Aorta (tissue), 5 donors: ENCODE measurements around the gene PTPMT1. TPM values are rescaled to one million over a fixed set of nuclear protein-coding genes. Genes with fewer than 3 reads are reported as not detected.

Experiments
- ATAC-seq: fragments of 200-7000 bp; cut with Tn5 transposase; one replicate; pipeline ENCODE4 v1.9.1; 2022; ENCODE audit warnings: moderate library complexity; ENCODE audit not compliant: low FRiP score
- DNase-seq, 2 donors: peaks; one replicate each; pipeline ENCODE4 v3.0.0-alpha.2; 2020
- H3K27ac ChIP-seq, 2 donors: one replicate each; pipeline ENCODE4 v1.5.1; 2013; ENCODE audit warnings: low read length in 2 of 2, mild to moderate bottlenecking in 2 of 2, moderate library complexity in 2 of 2, control low read depth in 1 of 2, inconsistent platforms in 1 of 2, low read depth in 1 of 2
- H3K27me3 ChIP-seq, 2 donors: one replicate each; pipeline ENCODE4 v1.6.1; 2013; ENCODE audit warnings: control low read depth in 1 of 2, low read length in 1 of 2, mild to moderate bottlenecking in 1 of 2, moderate library complexity in 1 of 2; ENCODE audit not compliant: insufficient read depth in 2 of 2, control insufficient read depth in 1 of 2
- H3K36me3 ChIP-seq, 2 donors: one replicate each; pipeline ENCODE4 v1.6.1; 2013; ENCODE audit warnings: control low read depth in 1 of 2, low read length in 1 of 2, mild to moderate bottlenecking in 1 of 2; ENCODE audit not compliant: insufficient read depth in 2 of 2, control insufficient read depth in 1 of 2
- H3K4me1 ChIP-seq, 2 donors: one replicate each; pipeline ENCODE4 v1.6.1; 2013; ENCODE audit warnings: low read length in 2 of 2, control low read depth in 1 of 2, mild to moderate bottlenecking in 1 of 2, moderate library complexity in 1 of 2; ENCODE audit not compliant: insufficient read depth in 2 of 2, control insufficient read depth in 1 of 2
- H3K4me3 ChIP-seq, 2 donors: one replicate each; pipeline ENCODE4 v1.5.1; 2013; ENCODE audit warnings: low read length in 2 of 2, control low read depth in 1 of 2, mild to moderate bottlenecking in 1 of 2
- H3K9me3 ChIP-seq: one replicate; pipeline ENCODE4 v1.6.1; 2013; ENCODE audit warnings: mild to moderate bottlenecking, low read length; ENCODE audit not compliant: control insufficient read depth
- WGBS, 2 donors: extraction: QIAGEN DNeasy Blood & Tissue Kit; methylation state at CpG; one replicate each; pipeline ENCODE4 v1.1.7; 2013; 5-methylcytosine and 5-hydroxymethylcytosine counted together
- intact Hi-C, 2 donors: fragments of 100-400 bp; cut with DNase I; formaldehyde crosslinking; loops; one replicate each; pipeline versions ENCODE4 v1.14.2 to v1.15.0; 2022
- polyA plus RNA-seq, 2 donors: library from polyadenylated mRNA; stranded (reverse); fragments of 200-250 nt; gene quantifications; one replicate each; pipeline ENCODE4 v1.2.3, GENCODE V29; 2013
- total RNA-seq, 2 donors: library from RNA; stranded (reverse); fragmentation: NEBNext Ultra II Directional; extraction: Animal tissue kit (Norgen Biotek cat#: 25700); gene quantifications; one replicate each; pipeline ENCODE4 v1.2.1, GENCODE V29; 2021
- donor health status: healthy with polysubstance abuse.
- donor health status: Bipolar disorder and iron deficiency.
- donor health status: DM: no; HTN: no; CAD: no.
- donor health status: DM: no; HTN: no; CAD: no.
- donor health status: DM: yes; HTN: yes; CAD: no.

PTPMT1 gene
- total and polyA plus RNA-seq, 4 donors = 25.6 to 51.5 (median 36.0) TPM

GRCh38 chr11:47589977-47590861 lies 24.8 kb downstream of the PTPMT1 start:
- Histone ChIP-seq H3K4me1 (no peaks in the 10 kb centered on the region), H3K9me3 (no peaks in the 10 kb centered on the region), H3K27ac (no peak overlapping the region), H3K36me3 (no peaks in the 10 kb centered on the region), H3K27me3 (no peaks in the 10 kb centered on the region), H3K4me3 (peak overlapping the region in 1 of 2 donors; percentile 3)
- no peak for ATAC-seq
- intact Hi-C loops = no loop called here
- DNase-seq = peak in 1 of 2 donors; percentile 29
- WGBS, 2 donors = 27 to 28% methylated on average over 91 to 122 of the region's 122 CpGs

GRCh38 chr11:47591764-47592163 lies 26.4 kb downstream of the PTPMT1 start:
- Histone ChIP-seq H3K27ac (no peak overlapping the region), H3K4me3 (no peak overlapping the region), H3K36me3 (no peaks in the 10 kb centered on the region), H3K27me3 (no peaks in the 10 kb centered on the region), H3K9me3 (no peaks in the 10 kb centered on the region), H3K4me1 (no peaks in the 10 kb centered on the region)
- intact Hi-C loops = no loop called here
- ATAC-seq (no peak), DNase-seq (peak in 1 of 2 donors; percentile 11)
- 67 to 71% methylated on average over 7 of the region's 7 CpGs for WGBS, 2 donors

GRCh38 chr11:47592251-47592650 lies 26.9 kb downstream of the PTPMT1 start:
- H3K27ac ChIP-seq = no peak overlapping the region
- WGBS, 2 donors = 68 to 73% methylated on average over 4 of the region's 4 CpGs
- intact Hi-C loops = no loop called here
- ATAC-seq = no peak
- DNase-seq = peak in 1 of 2 donors; percentile 32
- no peaks in the 10 kb centered on the region for H3K9me3 ChIP-seq
- H3K36me3 ChIP-seq = no peaks in the 10 kb centered on the region
- H3K27me3 ChIP-seq = no peaks in the 10 kb centered on the region
- no peaks in the 10 kb centered on the region for H3K4me1 ChIP-seq
- no peak overlapping the region for H3K4me3 ChIP-seq

- H3K4me3 ChIP-seq = no peak overlapping the region
- no peak overlapping the region for H3K27ac ChIP-seq
- no peaks in the 10 kb centered on the region for H3K4me1 ChIP-seq
- peak in 1 of 2 donors; percentile 7 for DNase-seq
- 76 to 83% methylated on average over 2 of the region's 2 CpGs for WGBS, 2 donors
- H3K9me3 ChIP-seq = no peaks in the 10 kb centered on the region
- intact Hi-C loops = no loop called here
- no peaks in the 10 kb centered on the region for H3K27me3 ChIP-seq
- no peaks in the 10 kb centered on the region for H3K36me3 ChIP-seq
- no peak for ATAC-seq
Observed at GRCh38 chr11:47592970-47593369, 27.6 kb downstream of the PTPMT1 start.

GRCh38 chr11:47593492-47593933 lies 28.1 kb downstream of the PTPMT1 start:
- Histone ChIP-seq H3K27me3 (no peaks in the 10 kb centered on the region), H3K4me3 (no peak overlapping the region), H3K36me3 (no peaks in the 10 kb centered on the region), H3K27ac (no peak overlapping the region), H3K4me1 (no peaks in the 10 kb centered on the region), H3K9me3 (no peaks in the 10 kb centered on the region)
- WGBS, 2 donors = 7 to 11% methylated on average over 6 of the region's 6 CpGs
- ATAC-seq = no peak
- DNase-seq = peak in 1 of 2 donors; percentile 22
- intact Hi-C loops = no loop called here

- Histone ChIP-seq H3K36me3 (no peaks in the 10 kb centered on the region), H3K27ac (no peak within 1 kb of the TSS), H3K9me3 (no peaks in the 10 kb centered on the region), H3K4me3 (peak within 1 kb of the TSS in 1 of 2 donors; percentile 15), H3K27me3 (no peaks in the 10 kb centered on the region), H3K4me1 (no peaks in the 10 kb centered on the region)
- ATAC-seq (no peak), DNase-seq (peak in 1 of 2 donors; percentile 26)
- intact Hi-C loops = no loop called here
- 2 to 4% methylated on average over 47 to 48 of the region's 48 CpGs for WGBS, 2 donors
Observed at GRCh38 chr11:47593934-47594855, 28.8 kb downstream of the PTPMT1 start, which contains the start of gene C1QTNF4. C1QTNF4 (minus strand) TSS chr11:47594411; CDS start chr11:47590810, 3,601 bp downstream.

GRCh38 chr11:47595029-47595428 lies 29.6 kb downstream of the PTPMT1 start:
- Histone ChIP-seq H3K4me3 (no peak overlapping the region), H3K27ac (no peak overlapping the region), H3K4me1 (no peaks in the 10 kb centered on the region), H3K9me3 (no peaks in the 10 kb centered on the region), H3K36me3 (no peaks in the 10 kb centered on the region), H3K27me3 (no peaks in the 10 kb centered on the region)
- WGBS, 2 donors = 50 to 63% methylated on average over 7 of the region's 7 CpGs
- intact Hi-C loops = no loop called here
- no peak for ATAC-seq
- DNase-seq = peak in 1 of 2 donors; percentile 38

- ATAC-seq (no peak), DNase-seq (peak in 1 of 2 donors; percentile 1)
- 96 to 97% methylated on average over 1 of the region's 1 CpG for WGBS, 2 donors
- intact Hi-C loops = no loop called here
- Histone ChIP-seq H3K4me1 (no peaks in the 10 kb centered on the region), H3K4me3 (no peak overlapping the region), H3K27ac (no peak overlapping the region), H3K9me3 (no peaks in the 10 kb centered on the region), H3K27me3 (no peaks in the 10 kb centered on the region), H3K36me3 (no peaks in the 10 kb centered on the region)
Observed at GRCh38 chr11:47595967-47596366, 30.6 kb downstream of the PTPMT1 start.
